Lung (tissue), 12 donors: ENCODE measurements around the gene PMPCA. TPM values are rescaled to one million over a fixed set of nuclear protein-coding genes. Genes with fewer than 3 reads are reported as not detected.

Source experiments
- ATAC-seq: fragments of 200-7000 bp; cut with Tn5 transposase; one replicate; pipeline ENCODE4 v1.9.1; 2020; ENCODE audit warnings: moderate number of reproducible peaks; ENCODE audit not compliant: insufficient read depth, low FRiP score
- DNase-seq, 3 donors: peaks; one replicate each; pipeline ENCODE4 v3.0.0-alpha.2; 2013 to 2017
- H3K27ac ChIP-seq, 2 donors: one replicate each; pipeline ENCODE4 v1.5.1; 2013; ENCODE audit warnings: mild to moderate bottlenecking in 2 of 2, moderate library complexity in 2 of 2, control low read depth in 1 of 2, inconsistent platforms in 1 of 2, low read depth in 1 of 2, low read length in 1 of 2
- H3K27me3 ChIP-seq, 3 donors: one replicate each; pipeline ENCODE4 v1.5.1; 2013; ENCODE audit warnings: low read length in 2 of 3; ENCODE audit not compliant: control insufficient read depth in 3 of 3, insufficient read depth in 3 of 3
- H3K36me3 ChIP-seq, 4 donors: one replicate each; pipeline ENCODE4 v1.5.1; 2013; ENCODE audit warnings: low read length in 4 of 4, mild to moderate bottlenecking in 1 of 4, moderate library complexity in 1 of 4; ENCODE audit not compliant: control insufficient read depth in 4 of 4, insufficient read depth in 4 of 4
- H3K4me1 ChIP-seq, 5 donors: one replicate each; pipeline ENCODE4 v1.5.1; 2013; ENCODE audit warnings: low read length in 5 of 5, mild to moderate bottlenecking in 2 of 5, moderate library complexity in 1 of 5; ENCODE audit not compliant: control insufficient read depth in 5 of 5, insufficient read depth in 5 of 5
- H3K4me3 ChIP-seq: one replicate; pipeline ENCODE4 v1.5.1; 2013; ENCODE audit warnings: mild to moderate bottlenecking, control low read depth, moderate library complexity
- H3K9ac ChIP-seq, 2 donors: one replicate each; pipeline ENCODE4 v1.5.1; 2013; ENCODE audit warnings: low read length in 2 of 2, control low read depth in 1 of 2; ENCODE audit not compliant: insufficient read depth in 1 of 2
- H3K9me3 ChIP-seq, 4 donors: one replicate each; pipeline ENCODE4 v1.5.1; 2013; ENCODE audit warnings: low read length in 3 of 4, mild to moderate bottlenecking in 1 of 4, moderate library complexity in 1 of 4; ENCODE audit not compliant: control insufficient read depth in 4 of 4, insufficient read depth in 3 of 4
- CTCF ChIP-seq: IDR thresholded peaks from 2 replicates; pipeline ENCODE4 v1.5.1; 2012; ENCODE audit warnings: mild to moderate bottlenecking; ENCODE audit errors: control extremely low read depth, extremely low read depth
- WGBS, 2 donors: extraction: QIAGEN DNeasy Blood & Tissue Kit; methylation state at CpG; one replicate each; pipeline ENCODE4 v1.1.7; 2013; 5-methylcytosine and 5-hydroxymethylcytosine counted together
- polyA plus RNA-seq, 2 donors: library from polyadenylated mRNA; stranded (reverse); fragments of 200-250 nt; gene quantifications; one replicate each; pipeline ENCODE4 v1.2.1, GENCODE V29; 2013
- total RNA-seq, 2 donors: library from RNA; depleted of rRNA in 1 of 2; stranded (reverse); fragments of >200 nt in 1 of 2; gene quantifications; one replicate each; pipeline ENCODE4 v1.2.1, GENCODE V29; 2014 to 2021
- donor health status: control.
- donor health status: control.
- donor health status: Bipolar disorder and iron deficiency.
- donor health status: healthy.
- donor health status: DM: yes; HTN: yes; CAD: no.

PMPCA gene
- total and polyA plus RNA-seq, 4 donors: 26.5 to 46.7 (median 40.5) TPM

- no peak overlapping the region for H3K4me3 ChIP-seq
- no peak overlapping the region for H3K27ac ChIP-seq
- H3K9ac ChIP-seq: no peak overlapping the region
- TF ChIP-seq CTCF: no peak
- 83 to 85% methylated on average over 11 of the region's 11 CpGs for WGBS, 2 donors
- no peaks in the 10 kb centered on the region for H3K9me3 ChIP-seq
- no peak for DNase-seq
- no peaks in the 10 kb centered on the region for H3K4me1 ChIP-seq
- peaks cover 0 to 66% (median 16%) of the 10 kb centered on the region in 4 donors for H3K36me3 ChIP-seq
- no peak for ATAC-seq
- H3K27me3 ChIP-seq: no peaks in the 10 kb centered on the region
Observed at GRCh38 chr9:136385015-136385414, 25.4 kb upstream of the PMPCA start.

GRCh38 chr9:136386018-136386417 is 24.4 kb upstream of the PMPCA start:
- no peak overlapping the region for H3K9ac ChIP-seq
- no peaks in the 10 kb centered on the region for H3K27me3 ChIP-seq
- H3K4me1 ChIP-seq: no peaks in the 10 kb centered on the region
- no peak for TF ChIP-seq CTCF
- no peak overlapping the region for H3K27ac ChIP-seq
- H3K9me3 ChIP-seq: no peaks in the 10 kb centered on the region
- WGBS, 2 donors: 78 to 81% methylated on average over 13 of the region's 13 CpGs
- H3K4me3 ChIP-seq: no peak overlapping the region
- DNase-seq (no peak), ATAC-seq (no peak)
- peaks cover 0 to 58% (median 16%) of the 10 kb centered on the region in 4 donors for H3K36me3 ChIP-seq

- Histone ChIP-seq H3K9ac (no peak overlapping the region), H3K27ac (no peak overlapping the region), H3K4me1 (no peaks in the 10 kb centered on the region), H3K27me3 (no peaks in the 10 kb centered on the region), H3K9me3 (no peaks in the 10 kb centered on the region), H3K4me3 (no peak overlapping the region), H3K36me3 (peaks cover 0 to 55% (median 16%) of the 10 kb centered on the region in 4 donors)
- 98 to 99% methylated on average over 19 of the region's 19 CpGs for WGBS, 2 donors
- ATAC-seq (no peak), DNase-seq (no peak)
- no peak for TF ChIP-seq CTCF
Observed at GRCh38 chr9:136387217-136387616, 23.2 kb upstream of the PMPCA start.

GRCh38 chr9:136389396-136389795 is 21.1 kb upstream of the PMPCA start:
- TF ChIP-seq CTCF: no peak
- Histone ChIP-seq H3K36me3 (peaks cover 3 to 54% (median 16%) of the 10 kb centered on the region in 4 donors), H3K9ac (no peak overlapping the region), H3K9me3 (no peaks in the 10 kb centered on the region), H3K27ac (no peak overlapping the region), H3K4me3 (no peak overlapping the region), H3K27me3 (no peaks in the 10 kb centered on the region), H3K4me1 (no peaks in the 10 kb centered on the region)
- DNase-seq (no peak), ATAC-seq (no peak)
- 84 to 91% methylated on average over 14 of the region's 14 CpGs for WGBS, 2 donors
